CD1c-positive myeloid dendritic cell (primary cell): ENCODE data around the gene TTC21B.

ENCODE experiments used
- DNase-seq: peaks from one replicate; pipeline ENCODE4 v3.0.0-alpha.2; 2016; ENCODE audit errors: extremely low spot score

Gene TTC21B

DNA sequence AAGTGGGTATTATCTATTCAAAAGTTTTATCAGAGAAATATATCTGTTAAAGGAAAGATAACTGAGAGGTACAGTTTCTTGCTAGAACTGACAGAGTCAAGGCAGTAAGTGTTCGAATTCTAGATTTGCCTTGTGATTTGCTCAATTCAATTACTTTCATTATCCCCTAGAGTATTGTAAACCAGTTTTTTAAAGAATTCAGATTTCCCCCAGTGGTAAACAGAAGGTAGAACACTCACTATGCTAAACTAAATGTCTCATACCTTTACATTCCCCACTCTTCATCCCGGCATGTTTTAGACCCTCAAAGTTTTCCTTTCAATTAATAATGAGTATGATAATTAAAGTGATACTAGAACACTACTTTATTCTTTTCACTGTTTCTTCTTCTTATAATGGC, 28.6 kb downstream of the TTC21B start:
- no peak for DNase-seq

GRCh38 chr2:165920748-165921147, 32.8 kb downstream of the TTC21B start:
- no peak for DNase-seq

- no peak for DNase-seq
Observed at GRCh38 chr2:165913636-165914035, 39.9 kb downstream of the TTC21B start.

DNA sequence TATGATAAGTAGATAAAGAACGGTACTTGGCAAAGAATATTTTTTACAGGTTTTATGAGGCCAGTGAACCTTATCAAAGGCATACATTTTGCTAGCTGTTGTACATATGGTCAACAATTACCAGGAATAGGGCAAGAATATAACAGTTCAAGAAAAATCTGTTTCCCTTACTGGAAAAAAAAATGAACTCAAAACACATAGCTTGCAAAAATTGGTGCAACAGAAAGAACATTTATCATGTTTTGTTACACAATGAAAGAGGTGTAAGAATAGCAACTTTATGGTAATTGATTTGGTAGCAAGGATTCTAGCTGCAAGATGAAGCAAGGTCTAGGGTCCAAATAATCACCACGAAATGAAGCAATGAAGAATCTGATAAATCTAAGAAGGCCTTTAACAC, 41.6 kb downstream of the TTC21B start:
- DNase-seq, result no peak

- no peak for DNase-seq
Observed at GRCh38 chr2:165911231-165911630, 42.3 kb downstream of the TTC21B start.

- no peak for DNase-seq
Observed at GRCh38 chr2:165909466-165909865, 44.1 kb downstream of the TTC21B start.

GRCh38 chr2:165905854-165906253, 47.7 kb downstream of the TTC21B start:
- no peak for DNase-seq

- DNase-seq, result no peak
Observed at GRCh38 chr2:165905269-165905668, 48.3 kb downstream of the TTC21B start.

GRCh38 chr2:165904432-165904831, 49.1 kb downstream of the TTC21B start:
- no peak for DNase-seq

GRCh38 chr2:165903406-165903805, 50.2 kb downstream of the TTC21B start:
- no peak for DNase-seq

GRCh38 chr2:165902934-165903333, 50.6 kb downstream of the TTC21B start:
- peak; percentile 9 for DNase-seq

DNA sequence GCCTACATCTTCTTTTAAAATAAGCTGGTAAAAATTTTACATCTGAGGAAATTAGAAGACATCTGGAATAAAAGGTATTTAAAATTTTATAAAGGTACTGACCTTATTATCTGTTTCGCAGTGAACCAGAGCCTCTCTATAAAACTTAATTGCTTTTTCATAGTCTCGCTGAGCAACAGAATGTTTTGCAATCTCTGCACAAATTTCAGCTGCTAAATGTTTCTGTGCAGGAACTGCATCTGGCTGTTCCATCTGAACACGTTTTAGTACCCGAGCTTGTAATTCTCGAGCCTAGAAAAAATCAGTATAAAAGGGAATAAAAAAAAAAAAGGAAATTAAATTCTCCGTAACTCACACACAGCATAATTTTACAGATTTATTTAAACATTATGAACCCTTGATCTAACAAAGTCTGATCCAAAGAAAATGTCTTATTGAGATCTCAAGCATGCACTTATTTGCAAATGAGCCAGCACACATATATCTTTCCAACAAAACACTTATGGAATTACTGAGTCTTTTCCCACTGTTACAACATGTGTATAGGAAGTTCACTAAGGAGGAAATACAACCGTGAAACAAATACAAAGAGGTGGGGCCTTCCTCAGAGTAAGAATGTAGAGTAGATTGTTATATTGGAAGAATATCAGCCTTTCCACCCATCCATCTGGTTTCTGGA, 51.8 kb downstream of the TTC21B start:
- no peak for DNase-seq

DNA sequence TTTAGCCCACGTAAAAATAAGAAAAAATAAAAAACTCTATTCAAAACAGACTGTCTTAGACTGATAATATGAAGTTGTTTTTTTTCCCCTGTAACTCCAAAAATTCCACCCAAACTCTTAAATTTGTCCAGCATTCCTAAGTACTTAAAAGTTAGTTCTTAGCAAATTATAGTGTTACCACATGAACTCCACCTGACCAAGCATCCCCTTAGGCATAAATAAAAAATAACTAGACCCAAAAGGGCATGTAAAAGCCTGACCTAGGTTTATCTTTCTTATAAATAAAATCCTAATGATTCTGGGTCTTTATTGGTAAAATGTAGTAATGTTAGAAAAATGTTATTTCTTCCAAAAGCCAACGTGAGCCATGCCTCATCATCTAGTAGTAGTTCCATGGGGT, 54.3 kb downstream of the TTC21B start:
- no peak for DNase-seq

GRCh38 chr2:165898381-165898780, 55.2 kb downstream of the TTC21B start:
- DNase-seq, result no peak

- DNase-seq, result peak; percentile 54
Observed at GRCh38 chr2:165897726-165898125, 55.9 kb downstream of the TTC21B start.

DNA sequence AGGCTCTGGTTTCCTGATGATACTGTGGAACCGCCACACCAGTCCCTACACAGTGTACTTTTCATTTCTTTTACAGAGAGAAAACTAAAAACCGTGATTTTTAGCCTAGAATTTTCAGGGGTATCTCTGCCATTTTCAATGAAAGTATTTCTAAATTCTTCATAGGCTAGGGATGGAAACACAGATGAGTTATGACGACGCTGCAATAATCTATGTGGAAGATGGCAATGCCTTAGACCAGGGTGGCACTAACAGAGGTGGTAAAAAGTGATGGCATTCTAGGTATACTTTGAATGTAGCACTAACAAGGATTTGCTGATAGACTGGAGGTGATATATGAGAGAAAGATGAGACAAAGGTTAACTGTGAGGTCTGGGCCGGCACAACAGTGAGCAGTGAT, 56.5 kb downstream of the TTC21B start:
- no peak for DNase-seq

DNA sequence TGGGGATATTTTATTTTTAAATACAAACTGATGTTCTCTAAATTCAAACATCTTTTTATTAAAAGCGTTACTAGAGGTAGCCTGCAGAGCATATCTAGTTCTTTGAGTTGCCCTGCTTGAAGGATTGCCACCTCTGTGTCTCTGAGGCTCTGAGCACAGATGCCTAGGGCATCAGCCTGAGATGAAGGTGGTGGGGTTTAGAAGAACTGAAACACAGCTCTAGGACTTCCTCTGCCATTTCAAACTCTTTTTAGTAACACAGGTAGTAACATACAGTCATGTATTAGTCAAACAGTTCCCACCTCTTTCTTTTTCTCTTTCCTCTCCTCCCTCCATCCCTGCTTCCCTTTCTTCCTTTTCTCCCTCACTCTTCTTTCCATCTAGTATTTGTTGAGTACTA, 57.6 kb downstream of the TTC21B start:
- DNase-seq, result no peak

DNA sequence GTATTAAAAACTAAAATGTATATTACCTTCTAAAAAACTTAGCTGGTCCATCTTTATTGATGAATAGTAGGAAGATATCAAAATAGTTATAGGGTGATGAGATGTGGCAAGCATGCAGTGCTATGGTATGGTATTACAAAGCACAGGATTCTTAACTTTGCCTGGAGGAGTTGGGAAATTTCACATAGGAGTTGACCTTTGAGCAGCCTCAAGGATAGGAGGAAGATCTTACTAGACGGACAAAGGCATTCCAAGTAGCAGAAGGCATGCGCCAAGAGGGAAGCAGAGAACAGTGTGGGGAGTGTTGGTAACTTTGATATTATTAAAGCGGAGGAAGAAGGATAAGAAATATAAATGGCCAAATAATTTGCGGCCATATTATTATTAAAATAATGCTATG, 60.0 kb downstream of the TTC21B start:
- DNase-seq, result no peak

GRCh38 chr2:165892526-165892925, 61.0 kb downstream of the TTC21B start:
- DNase-seq, result no peak

- DNase-seq, result no peak
Observed at GRCh38 chr2:165891943-165892342, 61.6 kb downstream of the TTC21B start.

GRCh38 chr2:165891345-165891744, 62.2 kb downstream of the TTC21B start:
- DNase-seq, result no peak

DNA sequence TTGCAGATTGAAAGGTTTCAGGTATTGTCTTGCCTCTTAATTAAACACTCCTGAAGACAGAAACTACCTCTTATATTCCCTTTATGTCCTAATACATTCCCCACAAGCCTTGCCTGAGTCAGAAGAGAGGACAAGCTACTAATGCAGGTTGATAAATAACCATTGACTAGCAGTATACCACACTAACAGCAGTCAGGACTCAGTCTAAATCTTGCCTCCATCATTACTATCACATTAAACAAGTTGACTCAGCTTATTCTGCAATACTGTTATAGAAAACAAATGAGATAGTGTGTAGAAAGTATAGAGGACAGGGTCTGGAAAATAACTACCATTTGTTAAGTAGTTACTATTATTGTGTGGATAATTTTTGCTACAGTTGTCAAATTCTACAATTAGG, 63.8 kb downstream of the TTC21B start:
- no peak for DNase-seq

DNA sequence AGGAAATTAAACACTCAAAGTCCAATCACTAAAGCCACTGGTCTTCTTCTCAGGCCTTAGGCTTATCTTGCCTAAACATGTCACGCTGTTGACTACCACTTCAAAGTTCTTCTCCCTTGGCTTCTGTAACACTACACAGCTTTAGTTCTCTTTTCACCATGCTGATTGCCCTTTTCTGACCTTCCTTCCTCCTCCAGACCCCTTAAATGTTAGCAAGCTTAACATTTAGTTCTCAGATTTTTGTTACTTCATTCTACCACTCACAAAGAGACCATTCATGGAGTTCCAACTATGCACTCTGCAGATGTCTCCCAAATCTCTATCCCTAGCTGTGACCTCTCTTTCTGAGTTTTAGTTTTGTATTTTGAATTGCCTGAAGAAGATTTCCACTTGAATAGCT, 64.4 kb downstream of the TTC21B start:
- no peak for DNase-seq

DNA sequence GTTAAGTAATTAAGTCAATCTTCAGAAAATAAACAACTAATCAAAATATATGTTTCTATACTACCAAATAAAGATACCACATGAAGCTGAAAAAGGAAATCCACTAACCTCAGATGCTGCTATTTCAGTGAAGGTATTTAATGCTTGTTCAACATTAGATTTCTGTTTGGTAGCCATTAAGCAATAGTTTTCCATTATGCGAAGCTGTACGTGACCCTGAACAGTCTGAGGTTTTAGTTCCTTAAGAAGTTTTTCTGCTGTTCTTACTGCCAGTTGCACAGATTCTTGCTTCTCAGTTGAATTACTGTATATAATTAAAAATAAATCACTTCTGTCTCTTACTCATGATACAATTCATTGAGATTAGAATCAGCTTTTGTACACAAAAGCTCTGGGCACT, 65.4 kb downstream of the TTC21B start:
- DNase-seq, result no peak
